ENCODE data around the gene DDX41.

DDX41 gene

GRCh38 chr5:177542816-177543465 lies 26.2 kb upstream of the DDX41 start:
- H3K27ac ChIP-seq (ENCODE audit: low read length): no peak overlapping the region
- H4K20me1 ChIP-seq (ENCODE audit: insufficient read depth, low read length): no peaks in the 10 kb centered on the region
- H3K27me3 ChIP-seq (replicated peaks; ENCODE audit: insufficient read depth, low read length): no peaks in the 10 kb centered on the region
- no peak overlapping the region for H3K4me3 ChIP-seq (ENCODE audit: low read length)
- TF ChIP-seq CTCF (IDR thresholded peaks at IDR 0.05; ENCODE audit: low read length): no peak
- no peak for TF ChIP-seq EZH2 (optimal IDR thresholded peaks at IDR 0.05; ENCODE audit: low read depth, low read length)
- TF ChIP-seq EZH2phosphoT487 (IDR thresholded peaks at IDR 0.05; ENCODE audit: low read length): no peak
- DNase-seq: no peak
- no peaks in the 10 kb centered on the region for H3K36me3 ChIP-seq (replicated peaks; ENCODE audit: insufficient read depth, low read length)
- no peak overlapping the region for H3K9ac ChIP-seq (ENCODE audit: low read length)
- no peaks in the 10 kb centered on the region for H3K9me3 ChIP-seq (replicated peaks; ENCODE audit: insufficient read depth, low read length)
- no peaks in the 10 kb centered on the region for H3K9me2 ChIP-seq (replicated peaks; ENCODE audit: insufficient read depth, low read length)
- peaks cover 83% of the 10 kb centered on the region for H3K79me2 ChIP-seq (ENCODE audit: low read length)
- no peaks in the 10 kb centered on the region for H3K4me1 ChIP-seq (ENCODE audit: low read length)
- no peaks in the 10 kb centered on the region for H3F3A ChIP-seq (ENCODE audit: insufficient read depth, low read length)
- H3K4me2 ChIP-seq (ENCODE audit: low read depth, low read length): no peak overlapping the region
- no peak overlapping the region for H2AFZ ChIP-seq (ENCODE audit: low read length)

- Histone ChIP-seq H3K9me3 (replicated peaks; ENCODE audit: insufficient read depth, low read length) (no peaks in the 10 kb centered on the region), H3K9ac (ENCODE audit: low read length) (no peak overlapping the region), H3K36me3 (replicated peaks; ENCODE audit: insufficient read depth, low read length) (no peaks in the 10 kb centered on the region; the same call in 1 of the 2 replicates), H4K20me1 (ENCODE audit: insufficient read depth, low read length) (no peaks in the 10 kb centered on the region), H3F3A (ENCODE audit: insufficient read depth, low read length) (no peaks in the 10 kb centered on the region), H3K4me2 (ENCODE audit: low read depth, low read length) (no peak overlapping the region), H2AFZ (ENCODE audit: low read length) (no peak overlapping the region), H3K4me3 (ENCODE audit: low read length) (no peak overlapping the region), H3K27me3 (replicated peaks; ENCODE audit: insufficient read depth, low read length) (no peaks in the 10 kb centered on the region), H3K79me2 (ENCODE audit: low read length) (peaks cover 72% of the 10 kb centered on the region), H3K4me1 (ENCODE audit: low read length) (no peaks in the 10 kb centered on the region), H3K9me2 (replicated peaks; ENCODE audit: insufficient read depth, low read length) (no peaks in the 10 kb centered on the region), H3K27ac (ENCODE audit: low read length) (no peak overlapping the region)
- TF ChIP-seq EZH2 (optimal IDR thresholded peaks at IDR 0.05; ENCODE audit: low read depth, low read length) (no peak), CTCF (IDR thresholded peaks at IDR 0.05; ENCODE audit: low read length) (no peak), EZH2phosphoT487 (IDR thresholded peaks at IDR 0.05; ENCODE audit: low read length) (no peak)
- no peak for DNase-seq
These were observed 23.7 kb upstream of the DDX41 start for GRCh38 chr5:177540438-177540837.

- TF ChIP-seq CTCF (IDR thresholded peaks at IDR 0.05; ENCODE audit: low read length) (no peak), EZH2phosphoT487 (IDR thresholded peaks at IDR 0.05; ENCODE audit: low read length) (no peak), EZH2 (optimal IDR thresholded peaks at IDR 0.05; ENCODE audit: low read depth, low read length) (no peak)
- Histone ChIP-seq H3K79me2 (ENCODE audit: low read length) (peaks cover 70% of the 10 kb centered on the region), H2AFZ (ENCODE audit: low read length) (no peak overlapping the region), H3K4me1 (ENCODE audit: low read length) (no peaks in the 10 kb centered on the region), H3F3A (ENCODE audit: insufficient read depth, low read length) (no peaks in the 10 kb centered on the region), H4K20me1 (ENCODE audit: insufficient read depth, low read length) (no peaks in the 10 kb centered on the region), H3K9me3 (replicated peaks; ENCODE audit: insufficient read depth, low read length) (no peaks in the 10 kb centered on the region), H3K4me2 (ENCODE audit: low read depth, low read length) (no peak overlapping the region), H3K27me3 (replicated peaks; ENCODE audit: insufficient read depth, low read length) (no peaks in the 10 kb centered on the region), H3K27ac (ENCODE audit: low read length) (no peak overlapping the region), H3K36me3 (replicated peaks; ENCODE audit: insufficient read depth, low read length) (no peaks in the 10 kb centered on the region; the same call in 1 of the 2 replicates), H3K9ac (ENCODE audit: low read length) (no peak overlapping the region), H3K9me2 (replicated peaks; ENCODE audit: insufficient read depth, low read length) (no peaks in the 10 kb centered on the region), H3K4me3 (ENCODE audit: low read length) (no peak overlapping the region)
- DNase-seq: no peak
These were observed 22.6 kb upstream of the DDX41 start for GRCh38 chr5:177539411-177539810.

Data from MM.1S (cell line).